MM.1S (cell line): ENCODE data around the gene BORA.

Experiments
- CTCF ChIP-seq: fragments of 300-600 bp; sonication (generic); IDR thresholded peaks from 2 replicates; pipeline ENCODE4 v1.5.1; 2016; ENCODE audit warnings: antibody characterized with exemption, low read length, mixed read lengths
- EZH2 ChIP-seq: fragments of 300-600 bp; sonication (generic); optimal IDR thresholded peaks from 2 replicates; pipeline ENCODE3; 2017; ENCODE audit warnings: low read depth, mild to moderate bottlenecking, antibody characterized with exemption, low read length, mixed read lengths

- TF ChIP-seq CTCF = no peak
- no peak for TF ChIP-seq EZH2
Observed at GRCh38 chr13:72726726-72727416, 852 bp upstream of the BORA start.
